B cell (primary cell): ENCODE measurements around the gene SGSH.

Source experiments
- CTCF ChIP-seq: fragments of 200-600 bp; IDR thresholded peaks from one replicate; pipeline ENCODE4 v1.8.0; 2022; ENCODE audit warnings: antibody characterized with exemption, mild to moderate bottlenecking
- EZH2 ChIP-seq: IDR thresholded peaks from 2 replicates; pipeline ENCODE4 v1.6.1; 2012; ENCODE audit warnings: borderline replicate concordance, low read depth, mild to moderate bottlenecking, moderate library complexity, low read length; ENCODE audit not compliant: insufficient read depth, poor library complexity, severe bottlenecking

GRCh38 chr17:80262291-80262690 is 42.2 kb upstream of the SGSH start:
- TF ChIP-seq CTCF (no peak), EZH2 (no peak)
